Measurements from ENCODE around the gene CIB4.
"Not testable (repeated sequence)": the region's sequence is repeated elsewhere in the genome, so short reads cannot be mapped to it uniquely, and the experiment has no call there.

- TF ChIP-seq, protein P1, sequence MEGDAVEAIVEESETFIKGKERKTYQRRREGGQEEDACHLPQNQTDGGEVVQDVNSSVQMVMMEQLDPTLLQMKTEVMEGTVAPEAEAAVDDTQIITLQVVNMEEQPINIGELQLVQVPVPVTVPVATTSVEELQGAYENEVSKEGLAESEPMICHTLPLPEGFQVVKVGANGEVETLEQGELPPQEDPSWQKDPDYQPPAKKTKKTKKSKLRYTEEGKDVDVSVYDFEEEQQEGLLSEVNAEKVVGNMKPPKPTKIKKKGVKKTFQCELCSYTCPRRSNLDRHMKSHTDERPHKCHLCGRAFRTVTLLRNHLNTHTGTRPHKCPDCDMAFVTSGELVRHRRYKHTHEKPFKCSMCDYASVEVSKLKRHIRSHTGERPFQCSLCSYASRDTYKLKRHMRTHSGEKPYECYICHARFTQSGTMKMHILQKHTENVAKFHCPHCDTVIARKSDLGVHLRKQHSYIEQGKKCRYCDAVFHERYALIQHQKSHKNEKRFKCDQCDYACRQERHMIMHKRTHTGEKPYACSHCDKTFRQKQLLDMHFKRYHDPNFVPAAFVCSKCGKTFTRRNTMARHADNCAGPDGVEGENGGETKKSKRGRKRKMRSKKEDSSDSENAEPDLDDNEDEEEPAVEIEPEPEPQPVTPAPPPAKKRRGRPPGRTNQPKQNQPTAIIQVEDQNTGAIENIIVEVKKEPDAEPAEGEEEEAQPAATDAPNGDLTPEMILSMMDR (CRISPR knock-in tag; IDR thresholded peaks at IDR 0.05): not testable (repeated sequence)
- TF ChIP-seq ZNF878 (CRISPR knock-in tag; IDR thresholded peaks at IDR 0.05); NFE2L1 (CRISPR knock-in tag; IDR thresholded peaks at IDR 0.05; ENCODE audit: borderline replicate concordance); JUND (CRISPR knock-in tag; IDR thresholded peaks at IDR 0.05); HOXA3 (CRISPR knock-in tag; IDR thresholded peaks at IDR 0.05); MEIS2 (CRISPR knock-in tag; IDR thresholded peaks at IDR 0.05): not testable (repeated sequence)
These were observed 74.4 kb downstream of the CIB4 start for GRCh38 chr2:26566731-26567130.

Data from HepG2 (cell line).